ENCODE data around the gene TAS2R16. TPM values are rescaled to one million over a fixed set of nuclear protein-coding genes. Genes with fewer than 3 reads are reported as not detected.

The TAS2R16 gene
- total RNA-seq, 1 experiment from 2014 or later, result not detected

GRCh38 chr7:122989041-122989440, 6.5 kb downstream of the TAS2R16 start:
- RAD21 ChIA-PET (ENCODE audit: low non-redundant PET in 1 of 2, low total read pairs in 2 of 2, uncharacterized antibody in 2 of 2, unreplicated experiment in 2 of 2), result no interaction called here
- no peak for ATAC-seq
- Histone ChIP-seq H3K79me2 (ENCODE audit: insufficient read depth, low read length) (no peaks in the 10 kb centered on the region), H3K27me3 (ENCODE audit: insufficient read depth, low read length) (no peaks in the 10 kb centered on the region), H3K4me2 (ENCODE audit: low read length) (no peak overlapping the region), H2AFZ (ENCODE audit: low read depth, low read length, poor library complexity, severe bottlenecking) (peak overlapping the region; percentile 33), H3K9me2 (ENCODE audit: insufficient read depth) (no peaks in the 10 kb centered on the region), H3K9me3 (ENCODE audit: control insufficient read depth in 1 of 2, insufficient read depth in 1 of 2, low read depth in 1 of 2, low read length in 2 of 2) (no peaks in the 10 kb centered on the region), H3K4me1 (ENCODE audit: control insufficient read depth in 1 of 2, insufficient read depth in 2 of 2, low read length in 2 of 2) (no peaks in the 10 kb centered on the region), H4K20me1 (ENCODE audit: insufficient read depth) (no peaks in the 10 kb centered on the region), H3K9ac (ENCODE audit: low read length) (no peak overlapping the region), H3K27ac (ENCODE audit: low read depth, low read length) (no peak overlapping the region), H3K4me3 (replicated peaks in 1 of 2; ENCODE audit: low read depth in 1 of 2, low read length in 2 of 2) (no peak overlapping the region), H3K36me3 (ENCODE audit: control insufficient read depth in 1 of 2, insufficient read depth in 2 of 2, low read length in 2 of 2) (no peaks in the 10 kb centered on the region)
- CTCF ChIA-PET, result no interaction called here
- no peak for DNase-seq (ENCODE audit: low read depth, low spot score)
- BruUV-seq (replicated peaks), result no TSS peak
- POLR2A ChIA-PET, result no interaction called here
- TF ChIP-seq SP1 (IDR thresholded peaks at IDR 0.05; ENCODE audit: low read depth) (no peak), YY1 (IDR thresholded peaks at IDR 0.05; ENCODE audit: extremely low read depth, insufficient replicate concordance, low read depth, low read length) (no peak), SRF (IDR thresholded peaks at IDR 0.05; ENCODE audit: low read depth) (no peak), TCF7L2 (IDR thresholded peaks at IDR 0.05; ENCODE audit: borderline replicate concordance, extremely low read depth, insufficient read depth, insufficient read length) (no peak), CTCF (IDR thresholded peaks at IDR 0.05 in 2 of 3, conservative IDR thresholded peaks at IDR 0.05 in 1 of 3; ENCODE audit: borderline replicate concordance in 1 of 3, insufficient read depth in 1 of 3, low read depth in 2 of 3, low read length in 2 of 3) (no peak), CEBPB (IDR thresholded peaks at IDR 0.05; ENCODE audit: low read depth) (no peak), JUND (IDR thresholded peaks at IDR 0.05) (no peak), ZBTB33 (IDR thresholded peaks at IDR 0.05; ENCODE audit: extremely low read depth, insufficient replicate concordance, low read length) (no peak), ATF3 (IDR thresholded peaks at IDR 0.05) (no peak), EGR1 (IDR thresholded peaks at IDR 0.05; ENCODE audit: low read depth) (no peak), SIN3A (IDR thresholded peaks at IDR 0.05; ENCODE audit: low read depth) (no peak), MAX (IDR thresholded peaks at IDR 0.05) (no peak)
- intact Hi-C loops (cut with micrococcal nuclease), result no loop called here

Measured in HCT116 (cell line).